DMS 273 (cell line): ENCODE measurements around the gene DAND5.
A peak's percentile ranks its signal among the peaks of the same experiment; 100 is the strongest.

ENCODE experiments used
- DNase-seq: peaks from one replicate; lab custom pipeline; 2025; ENCODE audit not compliant: unreplicated experiment; lab: John Stamatoyannopoulos, UW

DAND5 gene

GRCh38 chr19:13022111-13022858 is 52.9 kb downstream of the DAND5 start:
- peak; percentile 70 for DNase-seq

- peak; percentile 82 for DNase-seq
These were observed 53.7 kb downstream of the DAND5 start for GRCh38 chr19:13022859-13023636.

- no peak for DNase-seq
These were observed 54.3 kb downstream of the DAND5 start for GRCh38 chr19:13023656-13024055.
